HCT116 (cell line): ENCODE data around the gene HAO1. TPM values are rescaled to one million over a fixed set of nuclear protein-coding genes. Genes with fewer than 3 reads are reported as not detected.

ENCODE experiments used
- ATAC-seq: fragments of 200-7000 bp; cut with Tn5 transposase; 2 replicates; pipeline ENCODE4 v1.9.1; 2020; ENCODE audit warnings: mild to moderate bottlenecking, moderate library complexity
- BruUV-seq: library from RNA; stranded (reverse); fragments of 400-500 nt; replicated peaks from 2 replicates; lab custom pipeline; 2021; lab: Mats Ljungman, UMichigan
- CTCF ChIA-PET: fragments of 300-600 bp; sonication (Branson Sonifier 250); formaldehyde crosslinking; loops from one replicate; lab custom pipeline; 2021; ENCODE audit warnings: antibody characterized with exemption; lab: Charles Lee
- POLR2A ChIA-PET: fragments of 300-600, 350-600 bp; sonication (Branson Sonifier 250); formaldehyde crosslinking; loops from one replicate; lab custom pipeline; 2021; ENCODE audit warnings: antibody characterized with exemption; lab: Charles Lee
- RAD21 ChIA-PET, 2 experiments: fragments of 300-600 bp; sonication (Branson Sonifier 250); formaldehyde crosslinking; loops; one replicate each; lab custom pipeline; 2023; ENCODE audit warnings: low total read pairs in 2 of 2; ENCODE audit not compliant: uncharacterized antibody in 2 of 2, unreplicated experiment in 2 of 2, low non-redundant PET in 1 of 2; lab: Charles Lee
- DNase-seq: peaks from one replicate; pipeline ENCODE4 v3.0.0-alpha.2; 2010; ENCODE audit warnings: low read depth, low spot score
- H2AFZ ChIP-seq: fragments of 200-600 bp; shearing (Covaris generic), sonication (generic); 2 replicates; pipeline ENCODE4 v1.6.1; 2017; ENCODE audit warnings: low read depth, mixed run types, mixed read lengths, antibody characterized with exemption, low read length; ENCODE audit not compliant: poor library complexity, severe bottlenecking
- H3K27ac ChIP-seq: 2 replicates; pipeline ENCODE4 v1.5.1; 2012; ENCODE audit warnings: low read depth, low read length
- H3K27me3 ChIP-seq: fragments of 200-600 bp; sonication (generic); 2 replicates; pipeline ENCODE4 v1.6.1; 2016; ENCODE audit warnings: mixed run types, low read length, mixed read lengths; ENCODE audit not compliant: insufficient read depth
- H3K36me3 ChIP-seq, 2 experiments: fragments of 200-500 bp in 1 of 2; fragments of 200-600 bp in 1 of 2; sonication (Bioruptor generic) in 1 of 2; sonication (generic) in 1 of 2; 2 replicates each; pipeline versions ENCODE4 v1.5.1 to v1.6.1; 2014 to 2016; ENCODE audit warnings: low read length in 2 of 2, inconsistent platforms in 1 of 2, mixed read lengths in 1 of 2, mixed run types in 1 of 2; ENCODE audit not compliant: insufficient read depth in 2 of 2, control insufficient read depth in 1 of 2
- H3K4me1 ChIP-seq, 2 experiments: fragments of 200-600 bp in 1 of 2; sonication (generic) in 1 of 2; 2 replicates each; pipeline versions ENCODE4 v1.5.1 to v1.6.1; 2012 to 2017; ENCODE audit warnings: low read length in 2 of 2, inconsistent platforms in 1 of 2, mild to moderate bottlenecking in 1 of 2, mixed read lengths in 1 of 2, mixed run types in 1 of 2, moderate library complexity in 1 of 2; ENCODE audit not compliant: insufficient read depth in 2 of 2, control insufficient read depth in 1 of 2
- H3K4me2 ChIP-seq: fragments of 200-600 bp; sonication (generic); 2 replicates; pipeline ENCODE4 v1.6.1; 2017; ENCODE audit warnings: mixed run types, low read length, mixed read lengths
- H3K4me3 ChIP-seq, 2 experiments: fragments of 200-600 bp in 1 of 2; sonication (generic) in 1 of 2; replicated peaks in 1 of 2; 2 replicates each; pipeline ENCODE4 v1.5.1; 2011 to 2016; ENCODE audit warnings: low read length in 2 of 2, control low read depth in 1 of 2, low read depth in 1 of 2, mild to moderate bottlenecking in 1 of 2, mixed read lengths in 1 of 2, mixed run types in 1 of 2
- H3K79me2 ChIP-seq: fragments of 200-600 bp; sonication (generic); 2 replicates; pipeline ENCODE4 v1.6.1; 2017; ENCODE audit warnings: mild to moderate bottlenecking, mixed run types, low read length, moderate library complexity, mixed read lengths; ENCODE audit not compliant: insufficient read depth
- H3K9ac ChIP-seq: fragments of 200-600 bp; sonication (generic); 2 replicates; pipeline ENCODE4 v1.6.1; 2016; ENCODE audit warnings: low read length, mixed read lengths
- H3K9me2 ChIP-seq: fragments of 200-600 bp; sonication (generic), shearing (Covaris generic); 2 replicates; pipeline ENCODE4 v1.6.1; 2017; ENCODE audit warnings: mixed run types, mild to moderate bottlenecking, moderate library complexity; ENCODE audit not compliant: insufficient read depth
- H3K9me3 ChIP-seq, 2 experiments: fragments of 200-500 bp in 1 of 2; fragments of 200-600 bp in 1 of 2; sonication (Bioruptor generic) in 1 of 2; sonication (generic) in 1 of 2; 2 replicates each; pipeline ENCODE4 v1.6.1; 2014 to 2017; ENCODE audit warnings: low read length in 2 of 2, mixed read lengths in 2 of 2, inconsistent platforms in 1 of 2, low read depth in 1 of 2, mild to moderate bottlenecking in 1 of 2, mixed run types in 1 of 2, moderate library complexity in 1 of 2; ENCODE audit not compliant: control insufficient read depth in 1 of 2, insufficient read depth in 1 of 2
- H4K20me1 ChIP-seq: fragments of 200-600 bp; sonication (generic), shearing (Covaris generic); 2 replicates; pipeline ENCODE4 v1.6.1; 2017; ENCODE audit warnings: mixed run types, mild to moderate bottlenecking, moderate library complexity; ENCODE audit not compliant: insufficient read depth
- ATF3 ChIP-seq: IDR thresholded peaks from 2 replicates; pipeline ENCODE4 v1.6.1; 2012
- CEBPB ChIP-seq: IDR thresholded peaks from 2 replicates; pipeline ENCODE4 v1.6.1; 2012; ENCODE audit warnings: low read depth
- EZH2phosphoT487 ChIP-seq: fragments of 200-600 bp; IDR thresholded peaks from 2 replicates; pipeline ENCODE4 v1.6.1; 2018; ENCODE audit warnings: antibody characterized with exemption, borderline replicate concordance
- FOSL1 ChIP-seq: IDR thresholded peaks from 2 replicates; pipeline ENCODE4 v1.6.1; 2012; ENCODE audit warnings: low read depth
- JUND ChIP-seq: IDR thresholded peaks from 2 replicates; pipeline ENCODE4 v1.6.1; 2012
- POLR2A ChIP-seq: IDR thresholded peaks from 2 replicates; pipeline ENCODE4 v1.7.0; 2011; ENCODE audit warnings: borderline replicate concordance; ENCODE audit not compliant: insufficient read depth, insufficient read length; ENCODE audit errors: extremely low read depth
- RAD21 ChIP-seq: IDR thresholded peaks from 2 replicates; pipeline ENCODE4 v1.6.1; 2012; ENCODE audit warnings: low read depth, mild to moderate bottlenecking
- SIN3A ChIP-seq: IDR thresholded peaks from 2 replicates; pipeline ENCODE4 v1.6.1; 2012; ENCODE audit warnings: low read depth
- ZFX ChIP-seq: fragments of 450-650 bp; IDR thresholded peaks from 2 replicates; pipeline ENCODE4 v1.6.1; 2017
- intact Hi-C: fragments of 100-400 bp; cut with micrococcal nuclease; formaldehyde crosslinking; loops from 2 replicates; pipeline ENCODE4 v1.10.0; 2022
- total RNA-seq: library from RNA; stranded (reverse); gene quantifications from one replicate; pipeline ENCODE4 v1.2.1, GENCODE V29; 2021; ENCODE audit not compliant: unreplicated experiment

HAO1 gene
- total RNA-seq, 1 experiment from 2014 or later = 0.12 TPM

DNA sequence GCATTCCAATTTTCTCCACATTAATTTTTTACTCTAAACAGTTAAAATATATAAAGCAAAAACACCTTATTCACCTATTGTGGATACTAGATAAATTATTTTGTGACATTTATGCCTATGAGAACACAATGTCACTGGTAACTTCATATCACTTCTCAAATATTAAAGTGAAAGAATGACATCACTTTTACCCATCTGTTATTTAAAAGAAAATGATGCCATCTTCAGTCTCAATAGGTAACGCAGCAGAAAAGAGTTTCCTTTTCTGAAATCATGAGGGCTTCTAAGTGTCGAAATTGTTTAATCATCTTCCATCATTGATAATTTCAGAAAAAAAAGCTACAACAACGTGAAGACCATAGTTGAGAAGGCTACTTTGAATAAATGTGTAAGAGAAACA is 2.9 kb downstream of the HAO1 start:
- no peaks in the 10 kb centered on the region for H3K79me2 ChIP-seq
- TF ChIP-seq EZH2phosphoT487 = no peak
- TF ChIP-seq ZFX = no peak
- no peak for TF ChIP-seq ATF3
- no peak for TF ChIP-seq RAD21
- TF ChIP-seq CEBPB = no peak
- no peak for TF ChIP-seq POLR2A
- TF ChIP-seq JUND = no peak
- no peaks in the 10 kb centered on the region for H3K9me3 ChIP-seq
- H3K9me2 ChIP-seq = no peaks in the 10 kb centered on the region
- POLR2A ChIA-PET = no interaction called here
- no peak overlapping the region for H3K4me2 ChIP-seq
- H3K9ac ChIP-seq = no peak overlapping the region
- no peaks in the 10 kb centered on the region for H4K20me1 ChIP-seq
- H3K27ac ChIP-seq = no peak overlapping the region
- RAD21 ChIA-PET = interaction anchor here (1.4 kb wide), 2 partner anchors 52 to 784 kb away, joined by 4 to 9 read pairs; no protein-coding TSS in a partner anchor
- no peaks in the 10 kb centered on the region for H3K36me3 ChIP-seq
- peaks cover 0 to 4% of the 10 kb centered on the region in 2 experiments; a peak in 1 of 4 replicates for H3K4me1 ChIP-seq
- no peak for DNase-seq
- BruUV-seq = no TSS peak
- no peak overlapping the region for H3K4me3 ChIP-seq
- intact Hi-C loops = no loop called here
- no peaks in the 10 kb centered on the region for H3K27me3 ChIP-seq
- no peak overlapping the region for H2AFZ ChIP-seq
- CTCF ChIA-PET = interaction anchor here (1.0 to 3.8 kb wide), 12 partner anchors 9 to 797 kb away, joined by 3 to 97 read pairs (median 6); no protein-coding TSS in a partner anchor
- no peak for ATAC-seq

DNA sequence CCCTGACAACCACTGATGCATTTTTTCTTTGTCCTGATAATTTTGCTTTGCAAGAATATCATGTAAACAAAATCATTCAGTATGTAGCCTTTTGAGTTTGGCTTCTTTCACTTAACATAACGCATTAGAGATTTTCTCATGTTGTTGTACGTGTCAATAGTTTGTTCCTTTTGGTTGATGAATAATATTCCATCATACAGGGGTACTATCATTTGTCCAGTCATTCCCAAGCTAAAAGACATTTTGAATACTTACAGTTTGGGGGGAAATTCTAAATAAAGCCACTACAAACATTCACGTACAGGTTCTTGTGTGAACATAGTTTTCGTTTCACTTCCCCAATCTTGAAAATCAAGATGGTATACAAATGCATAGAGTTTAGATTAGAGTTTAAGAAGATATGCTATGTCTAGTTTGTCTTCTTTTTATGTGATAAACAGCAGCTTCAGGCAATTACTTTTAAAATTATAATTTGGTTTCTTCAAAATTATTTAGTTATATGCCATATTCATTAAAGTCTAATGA is 5.2 kb downstream of the HAO1 start:
- no peak overlapping the region for H3K4me3 ChIP-seq
- TF ChIP-seq FOSL1 = no peak
- no peak for TF ChIP-seq SIN3A
- ChIA-PET CTCF (interaction anchor here (1.2 to 2.2 kb wide), 4 partner anchors 8 to 787 kb away, joined by 3 to 12 read pairs (median 6); no protein-coding TSS in a partner anchor), POLR2A (no interaction called here), RAD21 (no interaction called here)
- H3K27ac ChIP-seq = no peak overlapping the region
- BruUV-seq = no TSS peak
- no peak overlapping the region for H3K9ac ChIP-seq
- no peak for ATAC-seq
- no peak for DNase-seq
- H3K27me3 ChIP-seq = no peaks in the 10 kb centered on the region
- H2AFZ ChIP-seq = no peak overlapping the region
- no peaks in the 10 kb centered on the region for H3K79me2 ChIP-seq
- H3K9me3 ChIP-seq = no peaks in the 10 kb centered on the region
- H3K9me2 ChIP-seq = no peaks in the 10 kb centered on the region
- H3K36me3 ChIP-seq = no peaks in the 10 kb centered on the region
- H3K4me2 ChIP-seq = no peak overlapping the region
- intact Hi-C loops = no loop called here
- peaks cover 0 to 4% of the 10 kb centered on the region in 2 experiments; a peak in 1 of 4 replicates for H3K4me1 ChIP-seq
- no peaks in the 10 kb centered on the region for H4K20me1 ChIP-seq
